ENCODE results near the gene KL.

DNA sequence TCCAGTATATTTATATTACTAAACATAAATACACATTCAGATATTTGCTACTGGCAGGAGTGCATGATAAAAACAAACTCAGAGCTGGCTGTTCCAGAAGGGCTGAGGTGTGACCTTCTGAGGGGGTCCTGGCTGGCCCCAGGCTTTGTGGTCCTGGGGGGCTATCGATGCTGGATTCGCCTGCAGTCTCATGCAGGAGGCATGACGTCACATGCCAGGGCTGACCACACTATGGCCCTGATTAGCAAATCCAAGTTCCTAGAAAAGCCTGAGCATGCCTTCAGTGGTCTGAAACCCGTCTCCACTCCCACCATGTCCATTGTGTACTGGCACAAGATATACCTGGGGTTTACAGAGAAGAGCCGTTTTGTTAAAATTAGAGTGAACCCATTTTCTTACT, 97.9 kb downstream of the KL start:
- no peak for TF ChIP-seq TEAD4 (IDR thresholded peaks at IDR 0.05; ENCODE audit: borderline replicate concordance, insufficient read depth)
- TF ChIP-seq, protein P1, sequence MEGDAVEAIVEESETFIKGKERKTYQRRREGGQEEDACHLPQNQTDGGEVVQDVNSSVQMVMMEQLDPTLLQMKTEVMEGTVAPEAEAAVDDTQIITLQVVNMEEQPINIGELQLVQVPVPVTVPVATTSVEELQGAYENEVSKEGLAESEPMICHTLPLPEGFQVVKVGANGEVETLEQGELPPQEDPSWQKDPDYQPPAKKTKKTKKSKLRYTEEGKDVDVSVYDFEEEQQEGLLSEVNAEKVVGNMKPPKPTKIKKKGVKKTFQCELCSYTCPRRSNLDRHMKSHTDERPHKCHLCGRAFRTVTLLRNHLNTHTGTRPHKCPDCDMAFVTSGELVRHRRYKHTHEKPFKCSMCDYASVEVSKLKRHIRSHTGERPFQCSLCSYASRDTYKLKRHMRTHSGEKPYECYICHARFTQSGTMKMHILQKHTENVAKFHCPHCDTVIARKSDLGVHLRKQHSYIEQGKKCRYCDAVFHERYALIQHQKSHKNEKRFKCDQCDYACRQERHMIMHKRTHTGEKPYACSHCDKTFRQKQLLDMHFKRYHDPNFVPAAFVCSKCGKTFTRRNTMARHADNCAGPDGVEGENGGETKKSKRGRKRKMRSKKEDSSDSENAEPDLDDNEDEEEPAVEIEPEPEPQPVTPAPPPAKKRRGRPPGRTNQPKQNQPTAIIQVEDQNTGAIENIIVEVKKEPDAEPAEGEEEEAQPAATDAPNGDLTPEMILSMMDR (IDR thresholded peaks at IDR 0.05) = no peak
- no peak for TF ChIP-seq ELF1 (IDR thresholded peaks at IDR 0.05)
- no peak for TF ChIP-seq POLR2AphosphoS5 (IDR thresholded peaks at IDR 0.05; ENCODE audit: low read depth, low read length)
- TF ChIP-seq, protein P2, sequence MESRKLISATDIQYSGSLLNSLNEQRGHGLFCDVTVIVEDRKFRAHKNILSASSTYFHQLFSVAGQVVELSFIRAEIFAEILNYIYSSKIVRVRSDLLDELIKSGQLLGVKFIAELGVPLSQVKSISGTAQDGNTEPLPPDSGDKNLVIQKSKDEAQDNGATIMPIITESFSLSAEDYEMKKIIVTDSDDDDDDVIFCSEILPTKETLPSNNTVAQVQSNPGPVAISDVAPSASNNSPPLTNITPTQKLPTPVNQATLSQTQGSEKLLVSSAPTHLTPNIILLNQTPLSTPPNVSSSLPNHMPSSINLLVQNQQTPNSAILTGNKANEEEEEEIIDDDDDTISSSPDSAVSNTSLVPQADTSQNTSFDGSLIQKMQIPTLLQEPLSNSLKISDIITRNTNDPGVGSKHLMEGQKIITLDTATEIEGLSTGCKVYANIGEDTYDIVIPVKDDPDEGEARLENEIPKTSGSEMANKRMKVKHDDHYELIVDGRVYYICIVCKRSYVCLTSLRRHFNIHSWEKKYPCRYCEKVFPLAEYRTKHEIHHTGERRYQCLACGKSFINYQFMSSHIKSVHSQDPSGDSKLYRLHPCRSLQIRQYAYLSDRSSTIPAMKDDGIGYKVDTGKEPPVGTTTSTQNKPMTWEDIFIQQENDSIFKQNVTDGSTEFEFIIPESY (IDR thresholded peaks at IDR 0.05; ENCODE audit: borderline replicate concordance, low read depth) = no peak

Data from SK-N-SH (cell line).